GM21526 (cell line): Measurements from ENCODE around the gene ZMYND15.
A peak's percentile ranks its signal among the peaks of the same experiment; 100 is the strongest.
"Not testable (repeated sequence)": the region's sequence is repeated elsewhere in the genome, so short reads cannot be mapped to it uniquely, and the experiment has no call there.

Source experiments
- ATAC-seq: cut with Tn5 transposase; IDR thresholded peaks from one replicate; pipeline ENCODE4 v1.9.1; 2021; ENCODE audit warnings: moderate library complexity; ENCODE audit not compliant: unreplicated experiment, low FRiP score

The ZMYND15 gene, protein sequence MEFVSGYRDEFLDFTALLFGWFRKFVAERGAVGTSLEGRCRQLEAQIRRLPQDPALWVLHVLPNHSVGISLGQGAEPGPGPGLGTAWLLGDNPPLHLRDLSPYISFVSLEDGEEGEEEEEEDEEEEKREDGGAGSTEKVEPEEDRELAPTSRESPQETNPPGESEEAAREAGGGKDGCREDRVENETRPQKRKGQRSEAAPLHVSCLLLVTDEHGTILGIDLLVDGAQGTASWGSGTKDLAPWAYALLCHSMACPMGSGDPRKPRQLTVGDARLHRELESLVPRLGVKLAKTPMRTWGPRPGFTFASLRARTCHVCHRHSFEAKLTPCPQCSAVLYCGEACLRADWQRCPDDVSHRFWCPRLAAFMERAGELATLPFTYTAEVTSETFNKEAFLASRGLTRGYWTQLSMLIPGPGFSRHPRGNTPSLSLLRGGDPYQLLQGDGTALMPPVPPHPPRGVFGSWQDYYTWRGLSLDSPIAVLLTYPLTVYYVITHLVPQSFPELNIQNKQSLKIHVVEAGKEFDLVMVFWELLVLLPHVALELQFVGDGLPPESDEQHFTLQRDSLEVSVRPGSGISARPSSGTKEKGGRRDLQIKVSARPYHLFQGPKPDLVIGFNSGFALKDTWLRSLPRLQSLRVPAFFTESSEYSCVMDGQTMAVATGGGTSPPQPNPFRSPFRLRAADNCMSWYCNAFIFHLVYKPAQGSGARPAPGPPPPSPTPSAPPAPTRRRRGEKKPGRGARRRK

DNA sequence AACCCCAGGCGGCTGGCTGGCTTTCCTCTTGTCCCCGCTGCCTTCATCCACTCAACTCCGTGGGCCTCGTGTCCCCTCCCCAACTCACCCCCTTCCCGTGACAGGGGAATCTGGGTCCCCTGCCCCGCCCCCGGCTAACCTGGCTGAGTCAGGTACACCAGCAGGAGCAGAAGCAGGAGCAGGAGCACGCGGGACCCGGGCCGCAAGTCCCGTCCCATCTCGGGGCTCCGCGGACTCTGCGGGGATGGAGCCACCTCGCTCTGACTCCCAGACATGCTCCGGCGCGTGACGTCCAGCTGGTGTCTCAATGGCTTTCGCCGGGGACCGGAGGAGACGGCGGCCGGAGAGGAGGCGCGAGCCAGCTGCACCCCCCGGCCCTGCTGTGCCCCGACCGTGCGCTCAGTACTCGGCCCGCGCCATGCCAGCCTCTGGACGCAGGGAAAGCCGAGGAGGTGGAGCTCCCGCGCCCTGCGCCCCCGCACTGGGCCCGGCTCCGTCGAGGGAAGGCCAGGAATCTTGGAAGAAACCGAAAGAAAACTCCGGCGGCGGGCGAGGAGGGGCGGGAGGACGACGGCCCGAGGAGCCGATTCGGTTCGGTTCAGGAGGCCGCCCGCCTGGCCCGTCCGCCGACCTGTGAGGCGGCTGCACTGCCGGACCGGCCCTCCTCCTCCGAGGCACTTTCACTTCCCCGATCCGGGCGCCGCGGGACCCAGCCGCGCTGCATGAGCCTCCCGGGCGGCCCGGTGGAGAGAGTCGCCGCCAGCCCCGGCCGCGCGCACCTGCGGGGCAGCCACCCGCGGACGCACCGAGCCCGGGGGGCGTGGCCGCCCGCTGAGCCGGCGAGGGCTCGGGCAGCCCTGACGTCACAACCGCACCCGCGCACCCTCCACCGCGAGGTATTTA, at the start of gene ZMYND15, which contains the start of gene CXCL16:
Gene ZMYND15, plus strand, starts transcription at position 712 of the 903 bp plus-strand sequence. CDS start 716 bp downstream, outside the sequence.
Gene CXCL16, minus strand, starts transcription at position 807 of the 903 bp plus-strand sequence. Its CDS starts 589 bp downstream, at position 218.
- no peak for ATAC-seq

DNA sequence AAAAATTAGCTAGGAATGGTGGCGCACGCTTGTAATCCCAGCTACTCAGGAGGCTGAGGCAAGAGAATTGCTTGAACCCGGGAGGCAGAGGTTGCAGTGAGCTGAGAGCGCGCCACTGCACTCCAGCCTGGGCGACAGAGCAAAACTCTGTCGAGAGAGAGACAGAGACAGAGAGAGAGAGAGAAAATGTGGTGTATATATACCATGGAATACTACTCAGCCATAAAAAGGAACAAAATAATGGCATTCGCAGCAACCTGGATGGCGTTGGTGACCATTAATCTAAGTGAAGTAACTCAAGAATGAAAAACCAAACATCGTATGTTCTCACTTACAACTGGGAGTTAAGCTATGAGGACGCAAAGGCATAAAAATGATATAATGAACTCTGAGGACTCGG, 49.8 kb upstream of the ZMYND15 start:
- not testable (repeated sequence) for ATAC-seq

GRCh38 chr17:4690745-4691144, 48.9 kb upstream of the ZMYND15 start:
- no peak for ATAC-seq

DNA sequence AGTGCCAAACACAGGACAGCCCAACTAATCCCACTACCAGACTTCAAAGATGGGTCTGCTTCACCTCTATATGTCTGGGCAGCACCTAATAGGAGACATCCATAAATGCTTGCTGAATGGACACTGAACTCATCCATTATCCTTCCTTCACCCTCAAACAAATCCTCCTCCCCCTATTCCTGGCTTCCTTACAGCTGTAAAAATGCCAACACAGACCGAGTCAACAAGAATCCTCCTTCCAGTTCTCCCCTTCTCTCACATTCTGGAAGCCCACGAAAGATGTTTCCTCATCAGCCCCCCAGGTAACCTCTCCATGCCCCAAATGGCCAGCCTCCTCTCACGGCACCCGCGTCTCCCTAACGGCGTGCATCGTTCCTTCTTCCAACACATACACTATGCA, 47.9 kb upstream of the ZMYND15 start:
- ATAC-seq = no peak

GRCh38 chr17:4693416-4693815, 46.2 kb upstream of the ZMYND15 start:
- ATAC-seq = no peak

- no peak for ATAC-seq
Observed at GRCh38 chr17:4696437-4696805, 43.2 kb upstream of the ZMYND15 start.

GRCh38 chr17:4699401-4700056, 40.1 kb upstream of the ZMYND15 start:
- ATAC-seq = not testable (repeated sequence)

GRCh38 chr17:4701116-4701515, 38.5 kb upstream of the ZMYND15 start:
- ATAC-seq = no peak

GRCh38 chr17:4703330-4703691, 36.3 kb upstream of the ZMYND15 start:
- ATAC-seq = no peak

DNA sequence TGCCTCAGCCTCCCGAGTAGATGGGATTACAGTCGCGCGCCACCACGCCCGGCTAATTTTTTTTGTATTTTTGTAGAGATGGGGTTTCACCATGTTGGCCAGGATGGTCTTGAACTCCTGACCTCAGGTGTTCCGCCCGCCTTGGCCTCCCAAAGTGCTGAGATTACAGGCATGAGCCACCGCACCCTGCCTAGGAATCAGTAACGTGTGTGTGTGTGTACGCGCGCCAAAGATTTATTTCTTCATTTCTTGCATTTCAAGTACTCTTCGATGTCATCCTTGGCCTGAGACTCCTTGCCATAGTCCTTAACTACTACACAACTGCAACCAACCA, 35.1 kb upstream of the ZMYND15 start:
- not testable (repeated sequence) for ATAC-seq

- ATAC-seq = no peak
Observed at GRCh38 chr17:4704991-4705390, 34.6 kb upstream of the ZMYND15 start.

DNA sequence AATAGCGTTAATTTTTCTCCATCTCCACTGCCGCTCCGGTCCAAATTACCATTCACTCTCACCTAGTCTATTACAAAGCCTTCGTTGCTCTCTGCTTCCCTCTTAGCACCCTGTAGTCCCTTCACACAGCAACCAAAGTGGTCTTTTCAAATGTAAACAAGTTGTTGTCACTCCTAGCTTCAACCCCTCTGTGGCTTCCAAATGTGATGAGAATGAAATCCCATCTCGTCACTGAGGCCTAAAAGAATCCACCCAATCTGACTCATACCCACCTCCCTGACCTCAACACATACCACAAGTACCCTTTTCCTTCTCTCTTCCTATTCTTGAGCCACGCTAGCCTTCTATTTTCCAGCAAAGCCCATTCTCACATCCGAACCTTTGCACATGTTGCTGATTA, 33.5 kb upstream of the ZMYND15 start:
- no peak for ATAC-seq

GRCh38 chr17:4708436-4708835, 31.2 kb upstream of the ZMYND15 start:
- ATAC-seq = no peak

DNA sequence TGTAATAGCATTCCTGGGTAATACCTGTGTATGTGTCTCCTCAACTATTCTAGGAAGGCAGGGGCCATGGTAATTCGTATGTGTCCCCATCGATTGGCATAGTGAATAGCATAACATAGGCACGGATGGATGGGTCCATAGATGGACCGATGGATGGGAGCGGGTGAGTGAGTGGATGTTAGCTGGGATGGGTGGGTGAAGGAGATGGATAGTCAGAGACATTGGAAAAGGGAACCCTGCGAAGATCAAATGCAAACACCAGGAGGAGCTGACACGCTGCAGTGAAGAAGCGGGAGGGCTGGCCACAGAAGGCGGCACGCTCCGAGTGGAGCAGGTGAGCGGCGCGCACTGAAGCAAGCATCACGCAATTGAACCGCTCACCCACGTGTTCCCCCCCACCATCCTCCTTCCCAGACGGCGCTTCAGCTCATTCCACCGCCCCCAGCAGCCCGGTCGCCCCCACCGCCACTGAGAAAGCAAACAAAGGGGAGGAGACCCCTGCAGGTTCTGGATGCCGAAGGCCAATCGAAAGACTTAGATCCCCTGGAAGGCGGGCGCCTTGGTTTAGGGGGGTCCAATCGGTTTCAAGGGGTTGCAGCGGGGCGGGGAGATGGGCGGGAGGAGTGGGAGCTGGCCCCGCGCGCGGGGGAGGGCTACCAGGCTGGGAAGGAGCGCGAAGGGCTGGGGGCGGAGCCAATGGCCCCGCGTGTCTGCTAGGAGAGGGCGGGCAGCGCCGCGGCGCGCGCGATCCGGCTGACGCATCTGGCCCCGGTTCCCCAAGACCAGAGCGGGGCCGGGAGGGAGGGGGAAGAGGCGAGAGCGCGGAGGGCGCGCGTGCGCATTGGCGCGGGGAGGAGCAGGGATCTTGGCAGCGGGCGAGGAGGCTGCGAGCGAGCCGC, 29.6 kb upstream of the ZMYND15 start, which contains the start of gene ARRB2:
Gene ARRB2, plus strand, starts transcription at position 839 of the 899 bp plus-strand sequence. CDS start 90 bp downstream, outside the sequence.
- ATAC-seq = peak; percentile 66

DNA sequence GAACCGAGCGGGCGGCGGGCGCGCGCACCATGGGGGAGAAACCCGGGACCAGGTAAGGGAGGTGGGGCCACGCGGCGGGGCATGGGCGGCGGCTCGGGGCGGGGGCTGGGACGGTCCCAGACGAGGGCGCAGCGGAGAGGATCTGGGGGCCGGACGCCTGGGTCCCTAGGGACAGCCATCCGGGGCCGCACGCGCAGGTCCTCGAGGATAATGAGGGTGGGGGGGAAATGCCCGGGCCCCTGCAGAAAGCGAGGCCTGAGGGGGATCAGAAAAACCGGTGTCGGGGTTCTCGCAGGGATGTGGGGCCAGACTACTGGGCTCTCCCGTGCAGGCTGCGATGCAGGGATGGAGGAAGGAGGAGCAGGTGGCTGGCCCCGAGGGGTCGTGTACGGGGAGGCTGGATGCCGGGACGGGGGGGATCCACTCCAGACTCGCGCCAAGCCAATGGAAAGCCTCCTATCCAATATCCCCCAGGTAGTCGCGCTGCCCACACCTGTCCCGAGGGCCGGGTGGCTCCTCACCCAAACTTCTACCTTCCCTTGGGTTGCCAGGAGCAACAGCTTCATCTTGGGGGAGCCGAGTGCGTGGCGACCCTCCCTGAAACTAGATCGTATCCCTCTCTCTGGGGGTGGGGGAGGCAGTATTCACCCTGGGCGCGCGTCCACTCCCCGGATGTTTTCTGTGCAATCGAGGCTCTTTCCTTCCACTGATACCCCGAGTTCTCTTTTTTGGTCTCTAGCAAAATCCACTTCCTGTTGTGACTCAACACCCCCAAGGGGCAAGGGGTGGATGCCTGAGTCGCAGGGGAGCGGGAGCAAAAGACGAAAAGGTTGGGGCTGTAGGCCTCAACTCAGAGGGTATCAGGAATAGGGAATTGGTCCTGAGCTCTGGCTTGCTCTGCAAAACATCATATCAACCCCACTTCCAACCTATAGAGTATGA, 28.7 kb upstream of the ZMYND15 start:
- no peak for ATAC-seq

DNA sequence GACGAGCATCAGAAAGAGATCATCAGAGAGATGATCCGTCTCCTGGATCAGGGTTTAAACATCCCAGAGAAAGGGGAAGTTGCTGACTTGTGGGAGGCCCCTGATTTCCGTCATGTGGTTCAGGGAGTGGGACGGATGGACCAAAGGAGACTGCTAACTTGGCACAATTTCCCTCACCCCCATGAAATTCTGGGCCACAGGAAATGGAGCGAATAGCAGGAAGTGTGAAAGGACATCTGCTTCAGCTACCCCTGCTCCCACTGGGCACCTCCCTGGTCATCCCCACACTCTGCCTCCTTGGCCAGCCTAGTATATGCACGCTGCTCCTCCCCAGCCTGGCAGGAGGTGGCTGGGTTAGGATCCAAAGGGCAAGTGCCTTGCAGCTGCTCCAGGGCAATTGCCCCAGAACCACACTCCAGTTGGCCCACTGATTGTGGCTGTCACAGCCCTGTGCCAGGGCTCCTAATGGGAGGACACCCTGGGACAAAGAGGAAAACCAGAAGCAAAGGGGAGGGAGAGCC, 27.9 kb upstream of the ZMYND15 start:
- ATAC-seq = no peak

DNA sequence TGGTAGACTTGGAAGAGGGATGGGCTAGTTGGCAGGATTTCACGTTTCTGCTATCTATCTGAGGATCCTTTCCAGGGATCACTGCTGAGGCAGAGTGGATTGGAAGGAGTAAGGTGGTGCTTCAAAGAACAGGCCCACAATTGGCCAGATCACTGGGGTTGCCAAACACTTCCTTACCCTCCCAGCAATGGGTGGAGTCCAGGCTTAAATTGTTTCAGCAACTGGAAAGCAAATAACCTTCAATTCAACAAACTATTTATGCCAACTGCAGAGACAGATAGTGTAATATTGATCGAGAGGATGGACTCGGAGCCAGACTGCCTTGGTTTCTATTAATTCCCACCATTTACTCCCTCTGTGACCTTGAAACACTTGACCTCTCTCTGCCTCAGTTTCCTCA, 27.1 kb upstream of the ZMYND15 start:
- no peak for ATAC-seq
